NCI-H748 (cell line): ENCODE measurements around the gene CDON.

Source experiments
- DNase-seq: peaks from one replicate; lab custom pipeline; 2025; ENCODE audit not compliant: unreplicated experiment; lab: John Stamatoyannopoulos, UW

The CDON gene

GRCh38 chr11:125958872-125959400, 103.7 kb downstream of the CDON start:
- no peak for DNase-seq

GRCh38 chr11:125957618-125958332, 104.9 kb downstream of the CDON start:
- DNase-seq = no peak

GRCh38 chr11:125956391-125957134, 106.1 kb downstream of the CDON start:
- DNase-seq = no peak

- DNase-seq = no peak
Measured at GRCh38 chr11:125955856-125956255, 106.8 kb downstream of the CDON start.

GRCh38 chr11:125954945-125955640, 107.6 kb downstream of the CDON start:
- DNase-seq = no peak

DNA sequence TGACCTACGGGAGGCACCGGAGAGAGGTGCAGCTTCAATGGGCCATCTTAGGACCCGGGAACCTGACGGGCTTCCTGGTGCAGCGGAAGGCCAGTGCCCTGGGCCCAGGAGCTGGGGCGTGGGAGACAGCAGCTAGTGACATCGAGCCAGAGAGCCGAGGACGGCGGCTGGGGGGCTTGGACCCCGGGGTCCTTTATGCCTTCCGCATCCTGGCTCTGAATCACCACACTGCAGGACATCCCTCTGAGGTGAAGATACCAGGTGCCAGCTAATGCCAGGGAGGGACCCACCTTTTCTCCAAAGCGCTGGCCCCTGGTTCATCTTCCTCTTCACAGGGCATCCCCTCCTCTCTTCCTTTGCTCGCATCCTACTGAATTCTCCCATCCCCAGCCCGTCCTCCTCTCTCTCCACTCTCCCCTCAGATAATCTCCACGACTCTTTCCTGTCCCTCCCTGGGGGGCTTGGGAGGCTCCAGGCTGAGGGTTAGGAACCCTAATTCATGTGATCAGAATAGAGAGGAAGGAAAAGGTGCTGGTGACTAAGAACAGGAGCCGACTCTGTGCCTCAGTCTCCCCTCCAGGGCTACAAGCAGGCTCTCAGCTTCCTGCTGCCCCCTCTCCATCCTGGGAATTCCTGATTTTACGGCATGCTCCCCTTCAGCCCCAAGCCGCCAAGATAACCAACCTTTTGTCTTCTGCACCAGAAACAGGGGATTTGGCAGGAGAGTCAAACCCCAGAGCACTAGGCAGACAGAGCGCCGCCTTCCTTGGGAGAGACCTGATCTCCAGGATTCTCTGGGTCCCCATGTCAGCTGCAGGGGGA, 108.3 kb downstream of the CDON start:
- DNase-seq = no peak

GRCh38 chr11:125953401-125953935, 109.2 kb downstream of the CDON start:
- DNase-seq = no peak

DNA sequence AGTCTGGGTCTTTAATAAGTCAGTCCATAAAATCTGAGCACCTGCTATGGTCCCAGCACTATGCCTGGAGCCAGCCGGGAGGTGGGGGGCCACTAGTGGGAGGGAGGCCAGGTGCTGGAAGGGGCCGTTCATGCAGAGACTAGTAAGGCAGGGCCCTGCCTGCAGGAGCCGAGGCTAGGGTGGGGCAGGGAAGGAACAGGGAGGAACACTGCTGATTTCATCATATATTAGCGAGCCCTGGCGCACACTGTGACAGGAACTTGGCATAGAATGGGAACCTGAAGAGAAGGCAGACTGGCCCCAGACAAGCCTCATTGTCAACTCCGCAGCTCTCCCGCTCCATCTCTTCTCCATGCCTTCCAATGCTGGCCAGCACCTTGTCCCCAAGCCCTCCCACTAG, 109.7 kb downstream of the CDON start:
- no peak for DNase-seq

DNA sequence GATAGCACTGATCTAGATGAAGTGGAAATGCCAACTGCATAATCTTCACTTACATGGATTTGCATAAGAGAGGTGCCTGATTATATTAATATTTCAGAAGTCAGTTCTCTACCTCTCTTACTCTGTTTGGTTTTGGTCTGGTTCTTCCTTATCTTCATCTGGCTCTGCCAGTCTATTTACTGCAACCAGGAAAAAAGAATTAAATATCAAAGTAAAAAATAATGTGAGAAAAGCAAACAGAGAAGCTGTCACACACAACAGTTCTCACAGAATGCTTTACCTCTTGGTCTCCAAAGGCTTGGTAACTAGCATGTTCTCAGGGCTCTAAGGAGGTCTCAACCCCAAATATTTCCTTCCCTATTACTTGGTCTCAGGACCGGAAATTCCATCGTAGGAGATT, 110.1 kb downstream of the CDON start:
- DNase-seq = no peak

DNA sequence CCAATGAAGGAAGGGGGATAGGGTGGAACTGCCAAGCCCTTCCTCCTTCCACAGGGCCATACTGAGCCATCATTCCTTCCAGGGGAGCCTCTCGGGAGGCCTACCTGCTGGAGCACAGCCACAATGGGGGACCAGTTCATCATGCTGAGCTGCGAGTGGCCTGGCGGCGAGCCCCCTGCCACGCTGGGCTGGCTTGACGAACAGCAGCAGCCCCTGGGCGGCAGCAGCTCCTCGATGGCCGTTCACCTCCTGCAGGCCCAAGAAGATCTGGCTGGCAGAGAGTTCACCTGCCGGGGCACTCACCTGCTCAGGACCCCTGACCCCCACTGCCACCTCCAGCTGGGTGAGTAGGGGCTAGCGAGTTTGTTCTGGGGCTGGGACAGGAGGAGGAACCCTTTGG, 110.9 kb downstream of the CDON start:
- no peak for DNase-seq

DNA sequence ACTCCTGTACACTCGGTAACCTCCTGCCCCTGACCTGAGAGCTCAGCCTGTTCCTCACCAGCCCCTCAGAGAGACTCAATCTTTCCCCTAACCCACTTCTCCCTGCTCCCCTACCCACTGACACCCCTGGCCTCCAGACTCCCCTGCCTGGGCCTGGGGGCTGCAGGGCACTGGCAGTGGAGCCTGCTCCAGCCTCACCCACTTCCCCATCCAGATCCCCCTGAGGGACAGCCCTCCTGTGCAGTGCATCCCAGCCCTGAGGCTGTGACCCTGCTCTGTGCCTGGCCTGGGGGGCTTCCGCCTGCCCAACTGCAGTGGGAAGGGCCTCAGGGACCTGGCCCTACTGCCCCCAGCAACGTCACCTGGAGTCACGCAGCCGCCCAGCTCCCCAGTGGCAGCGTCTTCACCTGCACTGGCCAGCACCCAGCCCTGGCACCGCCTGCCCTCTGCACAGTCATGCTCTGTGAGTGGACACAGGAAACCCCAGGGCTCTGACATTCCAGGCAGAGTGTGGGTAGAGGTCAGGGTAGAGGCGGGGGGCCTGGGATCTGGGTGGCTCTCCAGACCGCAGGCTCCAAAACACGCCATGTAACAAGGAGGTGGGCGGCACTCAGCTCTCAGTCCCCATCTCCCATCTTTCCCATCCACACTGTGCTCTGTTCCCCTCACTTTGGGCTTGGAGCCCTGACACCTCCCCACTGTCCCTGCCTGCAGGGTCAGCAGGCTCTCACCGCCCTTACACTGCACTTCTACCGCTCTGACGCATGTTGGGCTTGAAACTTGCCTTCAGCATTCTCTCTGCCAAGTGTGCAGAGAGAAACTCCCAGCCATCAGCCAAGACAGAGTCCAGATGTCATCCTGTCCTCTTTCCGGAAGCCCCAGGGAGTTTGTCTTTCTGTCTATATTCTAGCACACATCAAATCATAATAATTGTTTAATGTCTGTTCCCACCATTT, 111.7 kb downstream of the CDON start:
- DNase-seq = no peak

DNA sequence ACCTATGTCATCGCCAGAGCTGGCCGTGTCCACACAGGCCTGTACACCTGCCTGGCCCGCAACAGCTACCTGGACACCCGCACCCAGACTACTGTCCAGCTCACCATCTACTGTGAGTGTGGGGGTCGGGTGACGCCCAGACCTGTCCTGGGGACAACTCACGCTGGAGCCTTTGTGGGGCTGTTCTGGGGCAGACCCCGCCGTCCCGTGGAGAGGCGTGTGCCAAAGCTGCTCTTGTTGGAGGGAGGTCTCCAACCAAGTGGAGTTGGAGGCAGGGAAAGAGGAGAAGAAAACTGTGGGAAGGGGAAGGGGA, 112.5 kb downstream of the CDON start:
- DNase-seq = no peak

GRCh38 chr11:125949271-125950177, 113.1 kb downstream of the CDON start:
- DNase-seq = no peak

DNA sequence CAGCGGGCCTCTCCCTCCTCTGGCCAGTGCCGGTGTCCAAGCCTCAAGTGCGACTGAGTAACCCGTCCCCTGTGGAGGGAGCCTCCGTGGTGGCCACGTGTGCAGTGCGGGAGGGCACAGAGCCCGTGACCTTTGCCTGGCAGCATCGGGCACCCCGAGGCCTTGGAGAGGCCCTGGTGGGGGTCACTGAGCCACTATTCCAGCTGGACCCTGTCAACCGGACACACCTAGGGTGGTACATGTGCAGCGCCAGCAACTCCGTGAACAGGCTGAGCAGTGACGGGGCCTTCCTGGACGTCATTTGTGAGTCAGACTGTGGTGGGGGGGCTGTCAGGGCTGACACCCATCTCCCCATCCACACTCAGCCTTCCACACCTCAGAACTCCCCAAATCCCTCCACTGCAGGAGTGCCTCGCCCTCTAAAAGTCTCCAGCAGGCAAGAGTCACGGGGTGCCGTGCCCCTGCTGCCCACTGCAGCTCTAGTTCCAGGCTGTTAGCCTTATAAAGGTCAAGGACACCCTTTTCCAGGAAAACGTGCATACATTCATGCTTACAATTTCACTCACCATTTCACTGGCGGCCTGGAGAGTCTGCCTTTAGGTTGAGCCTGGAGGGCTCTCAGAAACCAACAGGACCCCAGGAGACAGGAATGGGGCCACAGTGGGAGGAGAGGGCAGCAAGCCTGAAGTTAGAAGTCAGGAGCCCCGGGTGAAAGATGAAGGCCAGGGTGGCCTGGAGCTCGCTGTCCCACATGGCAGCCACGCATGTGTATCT, 114.2 kb downstream of the CDON start:
- DNase-seq = no peak

- no peak for DNase-seq
Measured at GRCh38 chr11:125947419-125948277, 115.0 kb downstream of the CDON start.

DNA sequence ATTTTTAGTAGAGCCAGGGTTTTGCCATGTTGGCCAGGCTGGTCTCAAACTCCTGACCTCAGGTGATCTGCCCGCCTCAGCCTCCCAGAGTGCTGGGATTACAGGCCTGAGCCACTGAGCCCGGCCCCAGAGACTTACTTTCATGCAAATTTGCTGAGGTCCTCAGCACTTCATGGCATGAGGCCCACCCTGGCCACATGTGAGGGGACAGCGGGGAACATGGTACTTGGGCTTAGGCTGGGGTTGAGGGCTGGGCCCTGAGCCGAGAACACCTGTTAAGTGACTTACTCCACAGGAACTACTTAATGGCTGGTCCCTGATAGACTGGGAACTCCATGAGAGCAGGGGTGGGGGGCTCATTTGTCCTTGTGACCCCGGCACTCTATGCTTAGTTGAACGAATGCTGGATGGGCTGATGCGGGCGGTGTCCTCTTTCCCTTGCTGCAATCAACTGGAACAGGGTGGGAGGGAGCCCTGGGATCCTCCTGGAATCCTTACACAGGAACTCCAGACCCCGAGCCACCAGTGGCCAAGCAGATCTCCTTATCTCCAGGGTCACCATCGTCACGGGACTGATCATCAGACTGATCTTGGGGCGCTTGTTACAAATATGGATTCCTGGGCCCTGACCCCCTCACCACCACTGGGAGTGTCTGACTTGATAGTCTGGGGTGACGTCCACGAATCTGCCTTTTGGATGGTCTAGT, 115.8 kb downstream of the CDON start:
- DNase-seq = no peak
